GM23338 (cell line): ENCODE measurements around the gene PDGFRA. TPM values are rescaled to one million over a fixed set of nuclear protein-coding genes. Genes with fewer than 3 reads are reported as not detected.

ENCODE experiments used
- ATAC-seq: fragments of 200-7000 bp; cut with Tn5 transposase; 3 replicates; pipeline ENCODE4 v1.9.1; 2020
- DNase-seq: peaks from one replicate; pipeline ENCODE4 v3.0.0-alpha.2; 2015; ENCODE audit warnings: low spot score
- H2AFZ ChIP-seq: fragments of 200-600 bp; sonication (generic); 2 replicates; pipeline ENCODE4 v1.8.0; 2016; ENCODE audit warnings: antibody characterized with exemption, mild to moderate bottlenecking, moderate library complexity
- H3F3A ChIP-seq: fragments of 200-600 bp; sonication (generic); replicated peaks from 2 replicates; pipeline ENCODE4 v1.8.0; 2017; ENCODE audit warnings: antibody characterized with exemption, mixed run types, low read depth
- H3K27ac ChIP-seq: fragments of 200-600 bp; sonication (generic); 2 replicates; pipeline ENCODE4 v1.6.1; 2016; ENCODE audit warnings: low read depth
- H3K27me3 ChIP-seq: fragments of 200-600 bp; sonication (generic); 2 replicates; pipeline ENCODE4 v1.8.0; 2016; ENCODE audit warnings: mild to moderate bottlenecking, mixed run types, moderate library complexity; ENCODE audit not compliant: insufficient read depth
- H3K36me3 ChIP-seq: fragments of 200-600 bp; sonication (generic); 2 replicates; pipeline ENCODE4 v1.8.0; 2016; ENCODE audit warnings: mild to moderate bottlenecking; ENCODE audit not compliant: insufficient read depth
- H3K4me1 ChIP-seq: fragments of 200-600 bp; sonication (generic); 2 replicates; pipeline ENCODE4 v1.8.0; 2016; ENCODE audit warnings: mild to moderate bottlenecking, moderate library complexity; ENCODE audit not compliant: insufficient read depth
- H3K4me2 ChIP-seq: fragments of 200-600 bp; sonication (generic); 2 replicates; pipeline ENCODE4 v1.7.1; 2017; ENCODE audit warnings: mixed run types
- H3K4me3 ChIP-seq: fragments of 200-600 bp; sonication (generic); 2 replicates; pipeline ENCODE4 v1.6.1; 2016; ENCODE audit warnings: mixed run types
- H3K79me2 ChIP-seq: fragments of 200-600 bp; sonication (generic); replicated peaks from 2 replicates; pipeline ENCODE4 v1.8.0; 2017; ENCODE audit warnings: mild to moderate bottlenecking; ENCODE audit not compliant: insufficient read depth
- H3K9me2 ChIP-seq: fragments of 200-600 bp; sonication (generic); 2 replicates; pipeline ENCODE4 v1.8.0; 2017; ENCODE audit not compliant: insufficient read depth
- H4K20me1 ChIP-seq: fragments of 200-600 bp; sonication (generic); replicated peaks from 2 replicates; pipeline ENCODE4 v1.8.0; 2017; ENCODE audit warnings: mild to moderate bottlenecking; ENCODE audit not compliant: insufficient read depth
- H3K27ac Mint-ChIP-seq: 2 replicates; pipeline ENCODE4 v1.8.0; 2020; ENCODE audit warnings: inconsistent platforms, mild to moderate bottlenecking, moderate library complexity, mixed read lengths
- H3K27me3 Mint-ChIP-seq: 3 replicates; pipeline ENCODE4 v1.8.0; 2022; ENCODE audit warnings: low read depth, mild to moderate bottlenecking, moderate library complexity, mixed read lengths, inconsistent platforms; ENCODE audit not compliant: insufficient read depth, poor library complexity
- H3K36me3 Mint-ChIP-seq: 3 replicates; pipeline ENCODE4 v1.8.0; 2021; ENCODE audit warnings: low read depth, mild to moderate bottlenecking, inconsistent platforms, moderate library complexity, mixed read lengths
- H3K4me1 Mint-ChIP-seq: 3 replicates; pipeline ENCODE4 v1.8.0; 2020; ENCODE audit warnings: mild to moderate bottlenecking, inconsistent platforms, mixed read lengths
- H3K4me3 Mint-ChIP-seq: 3 replicates; pipeline ENCODE4 v1.8.0; 2021; ENCODE audit warnings: moderate library complexity, mild to moderate bottlenecking, inconsistent platforms, mixed read lengths
- H3K9me3 Mint-ChIP-seq: 3 replicates; pipeline ENCODE4 v1.8.0; 2020; ENCODE audit warnings: moderate library complexity, mild to moderate bottlenecking, inconsistent platforms, mixed read lengths
- CREB1 ChIP-seq: fragments of 250-450 bp; sonication (Bioruptor Pico); IDR thresholded peaks from 2 replicates; pipeline ENCODE4 v1.5.0; 2020; ENCODE audit warnings: low read depth, mild to moderate bottlenecking, moderate library complexity
- ETS1 ChIP-seq: IDR thresholded peaks from 2 replicates; pipeline ENCODE4 v1.6.1; 2016; ENCODE audit warnings: antibody characterized with exemption
- EZH2phosphoT487 ChIP-seq: fragments of 200-600 bp; sonication (generic); IDR thresholded peaks from one replicate; pipeline ENCODE4 v1.8.1; 2018; ENCODE audit warnings: antibody characterized with exemption; ENCODE audit not compliant: unreplicated experiment
- JUNB ChIP-seq: IDR thresholded peaks from one replicate; pipeline ENCODE4 v1.6.1; 2016; ENCODE audit warnings: antibody characterized with exemption; ENCODE audit not compliant: unreplicated experiment
- NANOG ChIP-seq: IDR thresholded peaks from 2 replicates; pipeline ENCODE4 v1.6.1; 2016; ENCODE audit warnings: antibody characterized with exemption, borderline replicate concordance
- POLR2AphosphoS5 ChIP-seq: IDR thresholded peaks from 2 replicates; pipeline ENCODE4 v1.6.1; 2016; ENCODE audit warnings: antibody characterized with exemption, low read depth
- REST ChIP-seq: IDR thresholded peaks from one replicate; pipeline ENCODE4 v1.6.1; 2018; ENCODE audit warnings: antibody characterized with exemption; ENCODE audit not compliant: unreplicated experiment
- STAT1 ChIP-seq: IDR thresholded peaks from one replicate; pipeline ENCODE4 v1.6.1; 2016; ENCODE audit warnings: antibody characterized with exemption; ENCODE audit not compliant: unreplicated experiment
- ZNF114 ChIP-seq: fragments of 250-450 bp; sonication (Bioruptor Pico); IDR thresholded peaks from 2 replicates; pipeline ENCODE4 v1.5.0; 2020; ENCODE audit warnings: mild to moderate bottlenecking, moderate library complexity
- ZNF331 ChIP-seq: fragments of 250-450 bp; sonication (Bioruptor Pico); IDR thresholded peaks from 2 replicates; pipeline ENCODE4 v1.5.0; 2020; ENCODE audit warnings: low read depth, mild to moderate bottlenecking, moderate library complexity
- ZNF462 ChIP-seq: fragments of 250-450 bp; sonication (Bioruptor Pico); IDR thresholded peaks from 2 replicates; pipeline ENCODE4 v1.5.0; 2020; ENCODE audit warnings: mild to moderate bottlenecking, moderate library complexity
- polyA plus RNA-seq: library from polyadenylated mRNA; unstranded; fragments of >200 nt; fragmentation: Nextera tagmentation; extraction: Ambion mirVana; gene quantifications from 2 replicates; pipeline ENCODE4 v1.2.1, GENCODE V29; 2016
- total RNA-seq: library from RNA; depleted of rRNA; stranded (reverse); fragments of >200 nt; shearing (Covaris generic); gene quantifications from 2 replicates; pipeline ENCODE4 v1.2.3, GENCODE V29; 2014

Gene PDGFRA
- total and polyA plus RNA-seq, 2 experiments from 2014 or later: 8.0 to 10.8 TPM

GRCh38 chr4:54265366-54265765, 36.3 kb downstream of the PDGFRA start:
- ATAC-seq (no peak), DNase-seq (no peak)
- no peak overlapping the region for H3K4me3 ChIP-seq
- no peaks in the 10 kb centered on the region for H3K27me3 ChIP-seq
- Mint-ChIP-seq H3K4me1 (peaks cover 7% of the 10 kb centered on the region), H3K27ac (no peak overlapping the region), H3K9me3 (no peaks in the 10 kb centered on the region), H3K27me3 (peaks cover 2% of the 10 kb centered on the region), H3K36me3 (no peaks in the 10 kb centered on the region), H3K4me3 (no peak overlapping the region)
- H4K20me1 ChIP-seq: no peaks in the 10 kb centered on the region
- no peak overlapping the region for H2AFZ ChIP-seq
- H3F3A ChIP-seq: no peaks in the 10 kb centered on the region
- TF ChIP-seq POLR2AphosphoS5: no peak
- no peak for TF ChIP-seq JUNB
- TF ChIP-seq CREB1: no peak
- no peak for TF ChIP-seq ETS1
- no peaks in the 10 kb centered on the region for H3K9me2 ChIP-seq
- no peaks in the 10 kb centered on the region; the same call in 1 of the 2 replicates for H3K4me1 ChIP-seq
- H3K36me3 ChIP-seq: no peaks in the 10 kb centered on the region
- H3K27ac ChIP-seq: no peak overlapping the region
- H3K4me2 ChIP-seq: no peak overlapping the region
- H3K79me2 ChIP-seq: no peaks in the 10 kb centered on the region

GRCh38 chr4:54268151-54268550, 39.1 kb downstream of the PDGFRA start:
- no peak overlapping the region for H3K4me3 Mint-ChIP-seq
- H3K4me1 Mint-ChIP-seq: 0 out of 3 replicates have a peak, but pooled peaks cover 2% of the 10 kb centered on the region
- H3K36me3 Mint-ChIP-seq: 0 out of 3 replicates have a peak, but pooled peaks cover under 1% of the 10 kb centered on the region
- no peaks in the 10 kb centered on the region for H3K79me2 ChIP-seq
- H3K4me1 ChIP-seq: no peaks in the 10 kb centered on the region
- H3K9me3 Mint-ChIP-seq: no peaks in the 10 kb centered on the region
- H3K4me3 ChIP-seq: no peak overlapping the region
- H3K27ac ChIP-seq: no peak overlapping the region
- H3F3A ChIP-seq: no peaks in the 10 kb centered on the region
- H3K27me3 Mint-ChIP-seq: peaks cover 2% of the 10 kb centered on the region
- H3K36me3 ChIP-seq: no peaks in the 10 kb centered on the region
- H3K9me2 ChIP-seq: peaks cover 12% of the 10 kb centered on the region; the same call in 1 of the 2 replicates
- no peaks in the 10 kb centered on the region for H4K20me1 ChIP-seq
- ATAC-seq: no peak
- no peak overlapping the region for H2AFZ ChIP-seq
- no peaks in the 10 kb centered on the region for H3K27me3 ChIP-seq
- H3K27ac Mint-ChIP-seq: no peak overlapping the region
- H3K4me2 ChIP-seq: no peak overlapping the region
- no peak for DNase-seq
- no peak for TF ChIP-seq EZH2phosphoT487
- TF ChIP-seq ZNF114: no peak
- TF ChIP-seq STAT1: no peak
- TF ChIP-seq ZNF462 (CRISPR knock-in tag): no peak
- no peak for TF ChIP-seq ZNF331 (CRISPR knock-in tag)
- TF ChIP-seq JUNB: no peak
- TF ChIP-seq ETS1: no peak
- TF ChIP-seq NANOG: no peak
- TF ChIP-seq CREB1: no peak
- no peak for TF ChIP-seq REST
